ENCODE measurements around the gene JAG1. TPM values are rescaled to one million over a fixed set of nuclear protein-coding genes. Genes with fewer than 3 reads are reported as not detected.

JAG1 gene
- total RNA-seq, 2 donors from 2014 or later = 30.9 to 32.8 TPM

DNA sequence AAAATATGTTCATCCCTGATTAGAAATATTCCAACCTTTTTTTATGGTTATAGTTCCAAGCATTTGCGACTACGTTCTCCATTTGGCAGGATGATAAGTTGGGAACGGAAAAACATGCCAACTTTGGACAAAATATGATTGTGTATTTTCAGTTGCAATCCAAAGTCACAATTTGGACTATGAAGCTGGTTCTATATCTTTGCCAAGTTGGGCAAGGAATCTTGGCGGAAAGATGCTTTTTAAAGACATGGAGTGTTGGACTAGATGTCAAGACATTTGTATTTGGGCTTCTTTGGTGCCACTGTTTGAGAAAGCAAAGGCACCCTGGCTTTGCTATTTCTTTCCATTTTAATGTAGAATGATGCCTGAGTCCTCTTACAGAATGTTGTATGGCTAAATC, 33.3 kb upstream of the JAG1 start:
- TF ChIP-seq, protein P1, sequence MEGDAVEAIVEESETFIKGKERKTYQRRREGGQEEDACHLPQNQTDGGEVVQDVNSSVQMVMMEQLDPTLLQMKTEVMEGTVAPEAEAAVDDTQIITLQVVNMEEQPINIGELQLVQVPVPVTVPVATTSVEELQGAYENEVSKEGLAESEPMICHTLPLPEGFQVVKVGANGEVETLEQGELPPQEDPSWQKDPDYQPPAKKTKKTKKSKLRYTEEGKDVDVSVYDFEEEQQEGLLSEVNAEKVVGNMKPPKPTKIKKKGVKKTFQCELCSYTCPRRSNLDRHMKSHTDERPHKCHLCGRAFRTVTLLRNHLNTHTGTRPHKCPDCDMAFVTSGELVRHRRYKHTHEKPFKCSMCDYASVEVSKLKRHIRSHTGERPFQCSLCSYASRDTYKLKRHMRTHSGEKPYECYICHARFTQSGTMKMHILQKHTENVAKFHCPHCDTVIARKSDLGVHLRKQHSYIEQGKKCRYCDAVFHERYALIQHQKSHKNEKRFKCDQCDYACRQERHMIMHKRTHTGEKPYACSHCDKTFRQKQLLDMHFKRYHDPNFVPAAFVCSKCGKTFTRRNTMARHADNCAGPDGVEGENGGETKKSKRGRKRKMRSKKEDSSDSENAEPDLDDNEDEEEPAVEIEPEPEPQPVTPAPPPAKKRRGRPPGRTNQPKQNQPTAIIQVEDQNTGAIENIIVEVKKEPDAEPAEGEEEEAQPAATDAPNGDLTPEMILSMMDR (IDR thresholded peaks at IDR 0.05) = no peak
- Histone ChIP-seq H3K27me3 (no peaks in the 10 kb centered on the region), H3K4me1 (peaks cover 0 to 3% of the 10 kb centered on the region in 2 donors), H3K27ac (no peak overlapping the region), H3K9me3 (no peaks in the 10 kb centered on the region), H3K4me3 (no peak overlapping the region), H3K36me3 (no peaks in the 10 kb centered on the region)
- no peak for DNase-seq (ENCODE audit: low spot score)

DNA sequence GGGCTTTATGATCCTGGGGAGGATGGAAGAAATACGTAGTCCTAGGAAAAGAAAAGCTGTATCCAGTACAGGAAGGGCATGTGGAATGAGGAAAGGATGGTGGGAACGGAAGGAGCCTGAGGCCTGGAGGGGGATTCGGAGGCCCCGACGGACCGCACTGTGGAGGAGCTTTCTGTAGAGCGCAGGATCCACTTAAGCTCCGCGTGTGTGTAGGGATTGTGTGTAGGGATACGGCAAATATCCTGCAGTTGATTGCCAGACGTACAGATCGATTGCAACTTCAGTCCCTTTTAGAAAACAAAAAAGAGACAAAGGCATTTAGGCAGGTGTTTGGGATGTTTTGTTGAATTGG, 32.6 kb upstream of the JAG1 start:
- Histone ChIP-seq H3K36me3 (no peaks in the 10 kb centered on the region), H3K4me3 (no peak overlapping the region), H3K27me3 (no peaks in the 10 kb centered on the region), H3K4me1 (peaks cover 0 to 3% of the 10 kb centered on the region in 2 donors), H3K9me3 (no peaks in the 10 kb centered on the region), H3K27ac (no peak overlapping the region)
- no peak for DNase-seq (ENCODE audit: low spot score)
- TF ChIP-seq, protein P1 (IDR thresholded peaks at IDR 0.05) = no peak

DNA sequence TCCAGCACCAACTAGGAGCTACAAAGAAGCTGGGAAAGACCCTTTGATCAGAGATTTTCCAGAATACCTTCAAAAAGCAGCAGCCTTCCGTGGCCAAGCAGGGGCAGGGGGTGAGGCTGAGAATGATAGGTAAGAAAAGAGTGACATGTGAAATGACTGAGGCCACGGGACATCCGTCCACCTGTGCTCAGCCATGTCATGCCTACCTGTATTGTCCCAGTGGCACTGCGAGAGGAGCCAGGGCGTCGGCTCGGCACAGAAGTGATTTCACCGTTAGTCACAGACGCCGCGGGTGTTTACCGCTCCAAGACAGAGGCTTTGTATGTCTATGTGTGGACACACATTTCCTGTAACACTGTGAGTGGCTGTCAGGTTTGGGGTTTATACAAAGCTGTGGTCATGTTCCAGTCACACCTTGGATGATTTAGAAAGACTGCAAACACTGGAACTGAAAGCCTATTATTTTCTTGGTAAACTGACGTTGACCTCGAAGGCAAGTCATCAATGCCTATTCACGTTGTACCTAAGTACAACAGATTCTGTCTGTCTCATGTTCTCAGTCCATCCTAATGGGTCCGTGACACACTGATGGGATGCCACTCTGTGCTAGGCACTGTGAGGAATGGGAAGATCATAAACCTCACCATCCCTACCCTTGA, 32.1 kb upstream of the JAG1 start:
- no peaks in the 10 kb centered on the region for H3K9me3 ChIP-seq
- H3K36me3 ChIP-seq = no peaks in the 10 kb centered on the region
- H3K27me3 ChIP-seq = no peaks in the 10 kb centered on the region
- DNase-seq (ENCODE audit: low spot score) = no peak
- no peak overlapping the region for H3K27ac ChIP-seq
- peaks cover 0 to 3% of the 10 kb centered on the region in 2 donors for H3K4me1 ChIP-seq
- no peak overlapping the region for H3K4me3 ChIP-seq
- TF ChIP-seq, protein P1 (IDR thresholded peaks at IDR 0.05) = no peak

DNA sequence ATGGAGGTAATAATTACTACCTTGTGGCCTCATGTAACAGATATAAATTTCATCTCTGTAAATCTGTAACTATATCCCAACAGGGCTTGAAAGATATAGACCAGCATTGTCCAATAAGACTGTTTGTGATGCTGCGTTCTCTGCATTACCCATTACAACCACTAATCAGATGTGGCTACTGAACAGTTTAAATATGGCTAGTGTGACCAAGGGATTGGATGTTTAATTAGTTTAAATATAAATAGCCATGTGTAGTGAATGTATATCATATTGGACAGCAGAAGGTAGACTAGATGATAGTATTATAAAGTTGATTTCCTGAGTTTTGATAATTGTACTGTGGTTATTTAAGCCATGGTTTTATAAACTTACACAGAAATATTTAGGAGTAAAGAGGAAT, 27.8 kb upstream of the JAG1 start:
- no peaks in the 10 kb centered on the region for H3K27me3 ChIP-seq
- H3K36me3 ChIP-seq = no peaks in the 10 kb centered on the region
- TF ChIP-seq, protein P1 (IDR thresholded peaks at IDR 0.05) = no peak
- no peaks in the 10 kb centered on the region for H3K9me3 ChIP-seq
- no peaks in the 10 kb centered on the region for H3K4me1 ChIP-seq
- H3K4me3 ChIP-seq = no peak overlapping the region
- no peak for DNase-seq (ENCODE audit: low spot score)
- H3K27ac ChIP-seq = no peak overlapping the region

DNA sequence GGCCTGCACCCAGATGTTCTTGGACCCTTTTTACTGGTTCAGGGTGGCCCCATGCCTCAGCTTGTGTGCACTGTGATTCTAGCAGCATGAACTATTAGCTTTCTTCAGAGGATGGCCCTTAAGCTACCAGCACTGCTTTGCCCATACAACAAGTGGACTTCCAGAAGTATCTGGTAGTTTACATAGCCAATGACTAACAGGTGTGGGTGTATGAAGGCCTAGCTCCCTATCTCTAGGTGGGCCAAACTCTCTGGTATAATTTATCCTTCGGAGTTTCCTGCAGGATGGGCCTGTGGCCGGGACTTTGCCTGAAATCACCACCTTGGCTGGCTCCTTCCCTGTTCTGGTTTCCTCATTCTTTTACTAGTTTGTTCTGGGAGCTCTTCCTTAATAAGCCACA, 26.1 kb upstream of the JAG1 start:
- TF ChIP-seq, protein P1 (IDR thresholded peaks at IDR 0.05) = no peak
- no peaks in the 10 kb centered on the region for H3K27me3 ChIP-seq
- no peaks in the 10 kb centered on the region for H3K36me3 ChIP-seq
- DNase-seq (ENCODE audit: low spot score) = no peak
- H3K4me3 ChIP-seq = no peak overlapping the region
- no peaks in the 10 kb centered on the region for H3K4me1 ChIP-seq
- no peaks in the 10 kb centered on the region for H3K9me3 ChIP-seq
- H3K27ac ChIP-seq = no peak overlapping the region

DNA sequence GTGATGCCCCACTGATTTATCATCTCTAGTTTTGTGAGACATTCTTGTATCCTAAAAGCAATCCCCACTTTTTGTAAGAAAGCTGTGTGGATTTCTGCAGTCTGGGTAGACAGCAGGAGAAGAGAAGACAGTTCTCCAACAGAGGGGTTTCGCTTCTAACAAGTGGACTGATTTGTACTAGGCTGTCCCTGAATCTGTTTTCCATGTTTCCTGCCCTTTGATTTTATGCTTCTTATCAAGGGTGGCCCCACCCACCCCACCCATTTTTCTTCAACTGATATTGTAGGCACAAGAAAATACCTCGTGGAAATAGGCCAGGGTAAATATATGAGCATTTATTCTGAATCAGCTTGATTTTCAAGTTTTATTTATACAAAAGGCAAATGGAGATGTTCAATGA, 25.7 kb upstream of the JAG1 start:
- H3K4me3 ChIP-seq = no peak overlapping the region
- H3K27ac ChIP-seq = no peak overlapping the region
- no peak for DNase-seq (ENCODE audit: low spot score)
- TF ChIP-seq, protein P1 (IDR thresholded peaks at IDR 0.05) = no peak
- H3K27me3 ChIP-seq = no peaks in the 10 kb centered on the region
- no peaks in the 10 kb centered on the region for H3K9me3 ChIP-seq
- H3K36me3 ChIP-seq = no peaks in the 10 kb centered on the region
- H3K4me1 ChIP-seq = no peaks in the 10 kb centered on the region

Measured in right atrium auricular region (tissue), 2 donors.